Tibial nerve (tissue), 4 donors: ENCODE results near the gene ASF1A. TPM values are rescaled to one million over a fixed set of nuclear protein-coding genes. Genes with fewer than 3 reads are reported as not detected.

Experiments used
- DNase-seq, 2 donors: peaks; one replicate each; pipeline ENCODE4 v3.0.0-alpha.2; 2019; ENCODE audit warnings: low spot score in 2 of 2
- H3K27ac ChIP-seq, 4 donors: fragments of 200-600 bp; sonication (generic) in 3 of 4; one replicate each; pipeline ENCODE4 v1.5.1; 2017 to 2019; ENCODE audit warnings: mild to moderate bottlenecking in 1 of 4
- H3K27me3 ChIP-seq, 2 donors: fragments of 200-600 bp; sonication (generic) in 1 of 2; one replicate each; pipeline versions ENCODE4 v1.5.1 to v1.6.0; 2017 to 2019
- H3K36me3 ChIP-seq, 3 donors: fragments of 200-600 bp; sonication (generic); one replicate each; pipeline ENCODE4 v1.5.1; 2018 to 2019
- H3K4me1 ChIP-seq, 4 donors: fragments of 200-600 bp; sonication (generic) in 3 of 4; one replicate each; pipeline ENCODE4 v1.5.1; 2017 to 2019
- H3K4me3 ChIP-seq, 4 donors: fragments of 200-600 bp; sonication (generic) in 3 of 4; one replicate each; pipeline ENCODE4 v1.5.1; 2017 to 2019; ENCODE audit warnings: mild to moderate bottlenecking in 1 of 4, moderate library complexity in 1 of 4
- H3K9me3 ChIP-seq, 4 donors: fragments of 200-600 bp; sonication (generic) in 3 of 4; one replicate each; pipeline ENCODE4 v1.5.1; 2017 to 2019
- CTCF ChIP-seq, 5 experiments: fragments of 200-600 bp in 3 of 5; fragments of 450-650 bp in 2 of 5; sonication (generic) in 3 of 5; IDR thresholded peaks; one replicate each; pipeline ENCODE4 v1.5.1; 2016 to 2019; ENCODE audit warnings: antibody characterized with exemption in 5 of 5, mild to moderate bottlenecking in 3 of 5, moderate library complexity in 2 of 5
- EP300 ChIP-seq, 2 donors: sonication (generic); formaldehyde crosslinking; IDR thresholded peaks; one replicate each; pipeline ENCODE4 v1.6.1; 2017; ENCODE audit warnings: antibody characterized with exemption in 2 of 2, mild to moderate bottlenecking in 1 of 2
- POLR2A ChIP-seq, 2 donors: fragments of 450-650 bp; IDR thresholded peaks; one replicate each; pipeline ENCODE4 v1.6.1; 2017; ENCODE audit warnings: antibody characterized with exemption in 2 of 2, mild to moderate bottlenecking in 2 of 2, moderate library complexity in 2 of 2
- WGBS, 2 donors: methylation state at CpG; one replicate each; pipeline ENCODE4 v1.1.5; 2018; 5-methylcytosine and 5-hydroxymethylcytosine counted together
- total RNA-seq, 4 donors: library from RNA; depleted of rRNA; stranded (reverse); fragments of >200 nt; gene quantifications; one replicate each; pipeline ENCODE4 v1.1.0, GENCODE V29; 2016

Gene ASF1A
- total RNA-seq, 4 donors from 2014 or later, result 8.6 to 14.2 (median 13.0) TPM

- peak overlapping the region in 3 of 4 donors; percentile 51 to 94 (median 91) for H3K27ac ChIP-seq
These were observed 2.8 kb upstream of the ASF1A start for GRCh38 chr6:118890997-118891790.

GRCh38 chr6:118892355-118892991 lies 1.5 kb upstream of the ASF1A start:
- peaks cover 0 to 41% (median 24%) of the 10 kb centered on the region in 4 donors for H3K4me1 ChIP-seq
- no peaks in the 10 kb centered on the region for H3K9me3 ChIP-seq
- no peak for DNase-seq
- H3K4me3 ChIP-seq, result peak overlapping the region; percentile 51 to 96 (median 82)
- H3K27ac ChIP-seq, result peak overlapping the region; percentile 77 to 94 (median 88)
- 17 to 27% methylated on average over 6 of the region's 6 CpGs for WGBS, 2 donors
- no peaks in the 10 kb centered on the region for H3K27me3 ChIP-seq
- no peaks in the 10 kb centered on the region for H3K36me3 ChIP-seq
- no peak for TF ChIP-seq EP300 (IDR thresholded peaks at IDR 0.05)
- no peak for TF ChIP-seq CTCF (IDR thresholded peaks at IDR 0.05)

More at GRCh38 chr6:118890997-118891790, 2.8 kb upstream of the ASF1A start:
- 89 to 90% methylated on average over 5 of the region's 5 CpGs for WGBS, 2 donors
- H3K27me3 ChIP-seq, result no peaks in the 10 kb centered on the region
- H3K4me1 ChIP-seq, result peaks cover 0 to 30% (median 20%) of the 10 kb centered on the region in 4 donors
- DNase-seq, result no peak
- H3K36me3 ChIP-seq, result no peaks in the 10 kb centered on the region
- no peak overlapping the region for H3K4me3 ChIP-seq
- TF ChIP-seq EP300 (IDR thresholded peaks at IDR 0.05) (no peak), CTCF (IDR thresholded peaks at IDR 0.05) (no peak), POLR2A (IDR thresholded peaks at IDR 0.05) (no peak)
- no peaks in the 10 kb centered on the region for H3K9me3 ChIP-seq

- peak overlapping the region; percentile 51 to 96 (median 82) for H3K4me3 ChIP-seq
- 1% methylated on average over 18 of the region's 18 CpGs for WGBS, 2 donors
- H3K27ac ChIP-seq, result peak overlapping the region; percentile 77 to 94 (median 88)
- TF ChIP-seq POLR2A (IDR thresholded peaks at IDR 0.05) (no peak), CTCF (IDR thresholded peaks at IDR 0.05) (no peak), EP300 (IDR thresholded peaks at IDR 0.05) (no peak)
- DNase-seq, result peak in 1 of 2 donors; percentile 21
- H3K36me3 ChIP-seq, result no peaks in the 10 kb centered on the region
- no peaks in the 10 kb centered on the region for H3K27me3 ChIP-seq
- H3K9me3 ChIP-seq, result no peaks in the 10 kb centered on the region
- peaks cover 0 to 41% (median 24%) of the 10 kb centered on the region in 4 donors for H3K4me1 ChIP-seq
These were observed 717 bp upstream of the ASF1A start for GRCh38 chr6:118893064-118893806.

GRCh38 chr6:118894425-118895260 lies 691 bp downstream of the ASF1A start:
- H3K27me3 ChIP-seq, result no peaks in the 10 kb centered on the region
- DNase-seq, result peak; percentile 21 to 26
- peak overlapping the region; percentile 84 to 94 (median 94) for H3K27ac ChIP-seq
- H3K36me3 ChIP-seq, result peaks cover 0 to 6% (median 0%) of the 10 kb centered on the region in 3 donors
- peaks cover 0 to 50% (median 24%) of the 10 kb centered on the region in 4 donors for H3K4me1 ChIP-seq
- TF ChIP-seq CTCF (IDR thresholded peaks at IDR 0.05) (no peak), POLR2A (IDR thresholded peaks at IDR 0.05) (peak in 1 of 2 donors; percentile 15), EP300 (IDR thresholded peaks at IDR 0.05) (peak in 1 of 2 donors; percentile 38)
- H3K9me3 ChIP-seq, result no peaks in the 10 kb centered on the region
- 0% methylated on average over 56 to 66 of the region's 102 CpGs for WGBS, 2 donors
- H3K4me3 ChIP-seq, result peak overlapping the region; percentile 67 to 96 (median 82)
